NCI-H526 treated with DMSO at 0.1 percent for 48 hours (cell line): ENCODE data around the gene MRPL30.
"Not testable (repeated sequence)": the region's sequence is repeated elsewhere in the genome, so short reads cannot be mapped to it uniquely, and the experiment has no call there.

Source experiments
- DNase-seq: peaks from one replicate; lab custom pipeline; 2025; lab: John Stamatoyannopoulos, UW

The MRPL30 gene

GRCh38 chr2:99184811-99185210 is 3.8 kb downstream of the MRPL30 start:
- no peak for DNase-seq

- no peak for DNase-seq
Observed at GRCh38 chr2:99187011-99187410, 6.0 kb downstream of the MRPL30 start.

- DNase-seq, result no peak
Observed at GRCh38 chr2:99188357-99188756, 7.4 kb downstream of the MRPL30 start.

- DNase-seq, result no peak
Observed at GRCh38 chr2:99190548-99190947, 9.6 kb downstream of the MRPL30 start.

GRCh38 chr2:99192364-99192763 is 11.4 kb downstream of the MRPL30 start:
- DNase-seq, result not testable (repeated sequence)

GRCh38 chr2:99198103-99198841 is 17.3 kb downstream of the MRPL30 start:
- no peak for DNase-seq

GRCh38 chr2:99200076-99200800 is 19.3 kb downstream of the MRPL30 start:
- no peak for DNase-seq

GRCh38 chr2:99201959-99202678 is 21.1 kb downstream of the MRPL30 start:
- no peak for DNase-seq

- no peak for DNase-seq
Observed at GRCh38 chr2:99205491-99205890, 24.5 kb downstream of the MRPL30 start.

GRCh38 chr2:99216096-99216495 is 35.1 kb downstream of the MRPL30 start:
- DNase-seq, result no peak

GRCh38 chr2:99217929-99218501 is 37.0 kb downstream of the MRPL30 start:
- DNase-seq, result no peak

- DNase-seq, result not testable (repeated sequence)
Observed at GRCh38 chr2:99233177-99233576, 52.2 kb downstream of the MRPL30 start.

GRCh38 chr2:99238599-99238998 is 57.6 kb downstream of the MRPL30 start:
- no peak for DNase-seq

- no peak for DNase-seq
Observed at GRCh38 chr2:99240431-99240830, 59.4 kb downstream of the MRPL30 start.

GRCh38 chr2:99242151-99242550 is 61.2 kb downstream of the MRPL30 start:
- no peak for DNase-seq
